Trophoblast cell (in vitro differentiated cells and primary cell): ENCODE data around the gene TMOD3.
A peak's percentile ranks its signal among the peaks of the same experiment; 100 is the strongest.

Experiments
- DNase-seq, 2 donors: peaks; one replicate each; pipeline ENCODE4 v3.0.0-alpha.2; 2016
- H2AFZ ChIP-seq: 2 replicates; pipeline ENCODE4 v1.6.1; 2013; ENCODE audit warnings: low read length, moderate library complexity, mild to moderate bottlenecking; ENCODE audit not compliant: insufficient read depth, poor library complexity
- H2AK5ac ChIP-seq: 2 replicates; pipeline ENCODE4 v1.6.1; 2013; ENCODE audit warnings: mild to moderate bottlenecking, low read length
- H2BK120ac ChIP-seq: 2 replicates; pipeline ENCODE4 v1.6.1; 2013; ENCODE audit warnings: low read length, mild to moderate bottlenecking, moderate library complexity; ENCODE audit not compliant: insufficient read depth, poor library complexity
- H2BK12ac ChIP-seq: 2 replicates; pipeline ENCODE4 v1.6.1; 2013; ENCODE audit warnings: mild to moderate bottlenecking, low read length, moderate library complexity
- H2BK5ac ChIP-seq: 2 replicates; pipeline ENCODE4 v1.6.1; 2013; ENCODE audit warnings: low read length, low read depth, moderate library complexity, mild to moderate bottlenecking; ENCODE audit not compliant: poor library complexity
- H3K14ac ChIP-seq: 2 replicates; pipeline ENCODE4 v1.6.1; 2013; ENCODE audit warnings: mild to moderate bottlenecking, low read length
- H3K18ac ChIP-seq: 2 replicates; pipeline ENCODE4 v1.6.1; 2013; ENCODE audit warnings: mild to moderate bottlenecking, low read length
- H3K23ac ChIP-seq: 2 replicates; pipeline ENCODE4 v1.6.1; 2013; ENCODE audit warnings: low read length
- H3K27ac ChIP-seq: 2 replicates; pipeline ENCODE4 v1.5.1; 2013; ENCODE audit warnings: low read depth, mild to moderate bottlenecking, inconsistent platforms, low read length, moderate library complexity
- H3K27me3 ChIP-seq: 2 replicates; pipeline ENCODE4 v1.6.1; 2013; ENCODE audit warnings: inconsistent platforms, mild to moderate bottlenecking, low read length, moderate library complexity; ENCODE audit not compliant: insufficient read depth
- H3K36me3 ChIP-seq, 2 experiments: 1 replicate in 1 of 2; 2 replicates in 1 of 2; pipeline ENCODE4 v1.6.1; 2013; ENCODE audit warnings: low read length in 2 of 2, mild to moderate bottlenecking in 2 of 2, moderate library complexity in 1 of 2; ENCODE audit not compliant: insufficient read depth in 2 of 2, control insufficient read depth in 1 of 2
- H3K4ac ChIP-seq: 2 replicates; pipeline ENCODE4 v1.6.1; 2013; ENCODE audit warnings: low read depth, mild to moderate bottlenecking, low read length, moderate library complexity
- H3K4me1 ChIP-seq, 2 experiments: 1 replicate in 1 of 2; 2 replicates in 1 of 2; pipeline ENCODE4 v1.6.1; 2013; ENCODE audit warnings: low read length in 2 of 2, mild to moderate bottlenecking in 2 of 2, moderate library complexity in 1 of 2; ENCODE audit not compliant: insufficient read depth in 2 of 2, control insufficient read depth in 1 of 2
- H3K4me2 ChIP-seq: 2 replicates; pipeline ENCODE4 v1.6.1; 2013; ENCODE audit warnings: inconsistent platforms, mild to moderate bottlenecking, low read length, moderate library complexity
- H3K4me3 ChIP-seq: 2 replicates; pipeline ENCODE4 v1.5.1; 2013; ENCODE audit warnings: mild to moderate bottlenecking, low read depth, low read length, inconsistent platforms
- H3K79me1 ChIP-seq: one replicate; pipeline ENCODE4 v1.6.1; 2013; ENCODE audit warnings: low read length
- H3K79me2 ChIP-seq: 2 replicates; pipeline ENCODE4 v1.6.1; 2013; ENCODE audit warnings: low read length, mild to moderate bottlenecking; ENCODE audit not compliant: control insufficient read depth, insufficient read depth, poor library complexity
- H3K9ac ChIP-seq: 2 replicates; pipeline ENCODE4 v1.6.1; 2013; ENCODE audit warnings: mild to moderate bottlenecking, low read length
- H3K9me3 ChIP-seq: 2 replicates; pipeline ENCODE4 v1.6.1; 2013; ENCODE audit warnings: low read depth, mild to moderate bottlenecking, control low read depth, inconsistent platforms, low read length; ENCODE audit not compliant: insufficient read depth
- H4K12ac ChIP-seq: 2 replicates; pipeline ENCODE4 v1.6.1; 2013; ENCODE audit warnings: low read depth, mild to moderate bottlenecking, low read length, moderate library complexity
- H4K8ac ChIP-seq: 2 replicates; pipeline ENCODE4 v1.6.1; 2013; ENCODE audit warnings: low read depth, mild to moderate bottlenecking, low read length, moderate library complexity
- H4K91ac ChIP-seq: one replicate; pipeline ENCODE4 v1.6.1; 2013; ENCODE audit warnings: low read depth, mild to moderate bottlenecking, low read length, moderate library complexity
- WGBS: extraction: QIAGEN DNeasy Blood & Tissue Kit; methylation state at CpG from one replicate; pipeline ENCODE4 v1.1.7; 2013; ENCODE audit warnings: missing lambda C conversion rate; ENCODE audit not compliant: insufficient read length, insufficient coverage; ENCODE audit errors: extremely low coverage; 5-methylcytosine and 5-hydroxymethylcytosine counted together

TMOD3 gene

DNA sequence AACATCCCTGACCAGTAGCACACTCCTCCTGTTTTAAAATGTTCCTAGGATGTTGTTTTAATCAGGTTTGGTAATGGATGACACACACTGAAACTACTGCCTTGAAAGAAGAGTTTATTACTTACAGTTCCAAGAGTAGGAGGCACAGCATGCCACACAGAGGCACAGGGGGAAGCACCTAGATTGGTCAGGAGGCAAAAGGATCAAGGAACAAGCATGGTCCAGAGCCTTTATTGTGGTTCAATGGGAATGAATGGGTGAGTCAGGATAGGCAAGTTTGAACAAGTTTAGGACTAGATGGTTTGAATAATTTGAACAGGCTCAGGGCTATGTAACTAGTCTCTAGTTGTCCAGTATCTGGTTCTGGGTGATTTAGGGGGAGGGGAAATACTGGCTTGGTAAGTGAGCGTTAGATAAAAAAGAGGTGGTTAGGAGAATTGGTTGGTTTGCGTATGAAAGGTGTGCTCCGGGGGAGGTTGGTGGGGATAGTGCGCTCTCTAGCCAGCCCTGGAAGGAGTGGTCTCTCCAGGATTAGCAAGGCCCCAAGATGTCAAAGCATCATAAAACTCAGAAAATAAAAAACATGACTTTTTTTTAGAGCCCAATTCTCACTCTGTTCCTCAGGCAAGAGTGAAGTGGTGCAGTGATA is 35.1 kb downstream of the TMOD3 start:
- no peak overlapping the region for H2AK5ac ChIP-seq
- WGBS: 100% methylated on average over 1 of the region's 4 CpGs
- H3K14ac ChIP-seq: peak overlapping the region; percentile 15
- peaks cover 2 to 8% of the 10 kb centered on the region in 2 experiments for H3K4me1 ChIP-seq
- H3K9ac ChIP-seq: no peak overlapping the region
- H3K36me3 ChIP-seq: peaks cover 2 to 4% of the 10 kb centered on the region in 2 experiments
- no peak overlapping the region for H3K18ac ChIP-seq
- no peak overlapping the region for H2BK12ac ChIP-seq
- no peak overlapping the region for H3K4me3 ChIP-seq
- peak in 1 of 2 donors; percentile 56 for DNase-seq
- no peak overlapping the region for H2BK120ac ChIP-seq
- no peaks in the 10 kb centered on the region for H3K27me3 ChIP-seq
- H3K4me2 ChIP-seq: no peak overlapping the region
- no peak overlapping the region for H3K27ac ChIP-seq
- H3K9me3 ChIP-seq: no peaks in the 10 kb centered on the region
- no peak overlapping the region for H4K8ac ChIP-seq
- no peak overlapping the region for H3K23ac ChIP-seq
- H2AFZ ChIP-seq: no peak overlapping the region
- peak overlapping the region; percentile 47 for H2BK5ac ChIP-seq
- peaks cover 6% of the 10 kb centered on the region for H3K79me1 ChIP-seq
- peak overlapping the region; percentile 14 for H3K4ac ChIP-seq
- no peaks in the 10 kb centered on the region for H3K79me2 ChIP-seq
- no peak overlapping the region for H4K91ac ChIP-seq
- H4K12ac ChIP-seq: no peak overlapping the region

DNA sequence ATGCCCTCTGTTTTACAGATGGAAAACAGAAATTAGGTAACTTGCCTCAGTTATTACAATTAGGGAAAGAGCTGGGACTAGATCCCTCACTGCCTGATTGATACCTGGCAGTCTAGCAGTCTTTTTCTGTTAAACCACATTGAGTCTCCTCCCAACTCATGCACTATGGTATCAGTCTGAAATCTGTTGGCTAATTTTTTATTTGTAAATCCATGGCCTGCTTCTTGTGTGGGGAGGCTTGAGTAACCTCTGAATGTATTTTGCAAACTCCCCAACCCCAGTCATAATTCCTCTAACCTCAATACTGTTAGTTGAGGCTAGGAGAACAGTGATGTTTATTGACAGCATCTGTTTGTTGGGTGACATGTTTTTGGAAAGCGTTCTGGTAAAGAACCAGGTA is 35.9 kb downstream of the TMOD3 start:
- no peak overlapping the region for H3K18ac ChIP-seq
- no peak overlapping the region for H2AK5ac ChIP-seq
- H3K27me3 ChIP-seq: no peaks in the 10 kb centered on the region
- no peak overlapping the region for H4K12ac ChIP-seq
- H4K8ac ChIP-seq: no peak overlapping the region
- DNase-seq: no peak
- H2AFZ ChIP-seq: no peak overlapping the region
- no peak overlapping the region for H3K4me3 ChIP-seq
- H3K4me1 ChIP-seq: peaks cover 2 to 8% of the 10 kb centered on the region in 2 experiments
- no peaks in the 10 kb centered on the region for H3K79me2 ChIP-seq
- no peak overlapping the region for H4K91ac ChIP-seq
- peaks cover 3 to 4% of the 10 kb centered on the region in 2 experiments for H3K36me3 ChIP-seq
- no peak overlapping the region for H2BK120ac ChIP-seq
- no peak overlapping the region for H3K4ac ChIP-seq
- no peak overlapping the region for H3K9ac ChIP-seq
- H3K79me1 ChIP-seq: peaks cover 6% of the 10 kb centered on the region
- WGBS: no CpG with 5 or more reads among the region's 1 CpG
- no peak overlapping the region for H3K4me2 ChIP-seq
- no peak overlapping the region for H2BK5ac ChIP-seq
- H3K27ac ChIP-seq: no peak overlapping the region
- H3K9me3 ChIP-seq: no peaks in the 10 kb centered on the region
- H3K14ac ChIP-seq: no peak overlapping the region
- H3K23ac ChIP-seq: no peak overlapping the region
- H2BK12ac ChIP-seq: no peak overlapping the region

DNA sequence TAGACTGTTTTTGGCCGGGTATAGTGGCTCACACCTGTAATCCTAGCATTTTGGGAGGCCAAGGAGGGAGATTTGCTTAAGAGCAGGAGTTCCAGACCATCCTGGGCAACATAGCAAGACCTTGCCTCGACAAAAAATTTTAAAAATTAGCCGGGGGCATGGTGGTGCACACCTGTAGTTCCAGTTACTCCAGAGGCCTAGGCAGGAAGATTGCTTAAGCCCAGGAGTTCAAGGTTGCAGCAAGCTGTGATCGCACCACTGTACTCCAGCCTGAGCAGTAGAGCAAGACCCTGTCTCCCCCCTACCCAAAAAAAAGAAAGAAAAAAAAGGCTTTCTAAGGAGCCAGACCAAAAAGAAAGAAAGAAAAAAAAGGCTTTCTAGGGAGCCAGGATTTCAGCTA is 36.7 kb downstream of the TMOD3 start:
- no peaks in the 10 kb centered on the region for H3K79me2 ChIP-seq
- H3K27ac ChIP-seq: no peak overlapping the region
- H3K36me3 ChIP-seq: peaks cover 3 to 4% of the 10 kb centered on the region in 2 experiments
- H2BK5ac ChIP-seq: no peak overlapping the region
- peaks cover 6% of the 10 kb centered on the region for H3K79me1 ChIP-seq
- no peak overlapping the region for H3K18ac ChIP-seq
- no CpG with 5 or more reads among the region's 4 CpGs for WGBS
- H2BK12ac ChIP-seq: no peak overlapping the region
- H3K4me2 ChIP-seq: no peak overlapping the region
- no peak overlapping the region for H3K14ac ChIP-seq
- no peak overlapping the region for H3K4ac ChIP-seq
- peak; percentile 98 to 99 for DNase-seq
- H2AK5ac ChIP-seq: no peak overlapping the region
- no peak overlapping the region for H4K12ac ChIP-seq
- no peak overlapping the region for H3K9ac ChIP-seq
- H3K23ac ChIP-seq: no peak overlapping the region
- H4K91ac ChIP-seq: no peak overlapping the region
- H3K9me3 ChIP-seq: no peaks in the 10 kb centered on the region
- H3K4me3 ChIP-seq: no peak overlapping the region
- no peak overlapping the region for H4K8ac ChIP-seq
- H3K27me3 ChIP-seq: no peaks in the 10 kb centered on the region
- H3K4me1 ChIP-seq: peaks cover 2 to 8% of the 10 kb centered on the region in 2 experiments
- no peak overlapping the region for H2AFZ ChIP-seq
- no peak overlapping the region for H2BK120ac ChIP-seq

DNA sequence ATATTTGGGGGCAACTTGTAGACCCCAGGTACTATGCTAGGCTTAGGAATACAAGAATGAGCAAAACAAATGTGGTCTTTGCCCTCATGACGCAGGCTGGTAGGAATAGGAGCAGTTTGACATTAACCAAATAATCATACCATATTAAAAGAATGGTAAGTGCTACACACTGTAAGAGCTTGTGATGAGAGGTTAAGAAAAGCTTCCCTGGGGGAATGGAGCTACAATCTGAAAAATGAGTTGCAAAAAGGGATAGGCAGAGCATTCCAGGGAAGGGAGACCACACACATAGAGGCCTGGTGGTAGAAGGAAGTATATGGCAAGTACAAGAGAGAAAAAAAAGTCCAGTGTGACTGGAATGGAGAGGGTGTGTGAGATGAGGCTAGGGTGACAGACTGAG is 37.3 kb downstream of the TMOD3 start:
- Histone ChIP-seq H3K14ac (no peak overlapping the region), H4K91ac (no peak overlapping the region), H3K4me3 (no peak overlapping the region), H4K12ac (no peak overlapping the region), H4K8ac (no peak overlapping the region), H3K79me1 (peaks cover 6% of the 10 kb centered on the region), H3K4ac (no peak overlapping the region), H2AK5ac (no peak overlapping the region), H3K27me3 (no peaks in the 10 kb centered on the region), H3K9ac (no peak overlapping the region), H3K4me1 (peaks cover 2 to 8% of the 10 kb centered on the region in 2 experiments), H2BK120ac (no peak overlapping the region), H2AFZ (no peak overlapping the region), H3K4me2 (no peak overlapping the region), H3K27ac (no peak overlapping the region), H2BK12ac (no peak overlapping the region), H2BK5ac (no peak overlapping the region), H3K18ac (no peak overlapping the region), H3K36me3 (peaks cover 3 to 4% of the 10 kb centered on the region in 2 experiments), H3K9me3 (no peaks in the 10 kb centered on the region), H3K79me2 (no peaks in the 10 kb centered on the region), H3K23ac (no peak overlapping the region)
- WGBS: no CpG with 5 or more reads among the region's 1 CpG
- DNase-seq: peak; percentile 63 to 82
